Smooth muscle cell of trachea (primary cell): ENCODE results near the gene PERCC1. TPM values are rescaled to one million over a fixed set of nuclear protein-coding genes. Genes with fewer than 3 reads are reported as not detected.

Experiments used
- total RNA-seq: library from RNA; depleted of rRNA; stranded (reverse); fragments of >200 nt; gene quantifications from 2 replicates; pipeline ENCODE4 v1.2.1, GENCODE V29; 2014

PERCC1 gene
- total RNA-seq, result 0.17 TPM in 1 of 2 replicates, not detected in the other

DNA sequence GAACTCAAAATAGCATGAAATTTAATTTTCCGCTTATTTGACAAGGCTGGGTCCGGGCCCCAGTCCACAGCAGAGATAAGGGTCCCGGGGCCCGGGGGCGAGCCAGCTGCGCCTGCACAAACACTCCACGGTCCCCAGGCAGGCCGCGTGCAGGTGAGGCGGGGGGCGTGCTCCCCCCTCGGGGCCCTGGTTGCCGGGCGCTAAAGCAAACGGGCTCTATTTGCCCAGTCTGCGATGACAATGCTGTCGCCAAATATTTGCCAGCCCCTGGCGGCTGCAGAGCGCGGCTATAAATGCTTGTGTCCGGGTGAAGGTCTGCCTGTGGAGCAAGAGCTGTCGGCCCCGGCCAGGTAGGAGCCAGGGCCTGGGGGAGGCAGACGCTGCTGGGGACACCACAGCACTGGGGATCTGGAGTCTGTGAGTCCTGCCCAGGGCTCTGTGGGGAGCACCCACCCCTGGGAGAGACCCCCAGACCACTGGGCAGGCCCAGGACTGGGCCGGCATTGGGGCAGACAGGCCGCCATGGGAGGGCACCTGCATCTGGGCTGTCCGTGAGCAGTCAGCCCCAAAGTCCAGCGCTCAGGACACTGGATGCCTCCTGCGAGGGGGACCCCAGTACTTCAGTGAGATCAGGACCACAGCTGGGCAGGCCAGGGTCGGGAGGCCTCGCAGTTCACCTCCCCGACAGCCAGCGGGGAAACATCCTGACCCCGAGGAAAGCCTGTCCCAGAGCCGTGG is at the start of gene PERCC1:
TSS of gene PERCC1 (plus strand) at position 320 of the 738 bp plus-strand sequence. CDS start 1,516 bp downstream, outside the sequence.

DNA sequence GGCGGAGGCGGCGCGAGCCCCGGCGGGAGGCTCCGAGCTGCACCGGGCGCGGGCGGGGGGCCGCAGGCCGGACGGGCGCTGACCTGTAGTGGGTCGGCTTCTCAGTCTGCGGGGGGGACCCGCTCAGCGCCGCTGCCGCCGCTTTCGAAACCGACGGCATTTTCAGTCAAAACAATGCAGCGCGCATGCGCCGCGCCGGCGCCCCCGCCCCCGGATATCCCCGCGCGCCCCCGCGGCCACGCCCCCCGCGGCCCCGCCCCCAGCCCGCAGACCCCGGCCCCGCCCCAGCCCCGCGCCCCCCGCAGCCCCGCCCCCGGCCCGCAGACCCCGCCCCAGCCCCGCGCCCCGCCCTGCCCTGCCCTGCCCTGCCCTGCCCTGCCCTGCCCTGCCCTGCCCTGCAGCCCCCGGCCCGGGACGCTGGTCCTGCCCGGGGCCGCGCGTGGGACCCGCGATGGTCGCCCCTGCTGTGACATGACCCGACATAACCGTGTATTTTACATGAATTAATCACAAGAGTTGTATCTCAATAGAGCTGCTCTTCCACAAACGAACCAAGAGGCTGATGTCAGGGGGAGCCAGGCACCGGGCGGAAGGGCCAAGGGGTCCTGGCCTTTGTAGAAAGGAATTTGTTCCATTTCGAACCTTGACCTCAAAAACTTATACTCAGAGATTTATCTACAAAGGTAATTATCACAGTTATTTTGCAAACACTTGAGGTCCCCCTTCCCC is 16.2 kb upstream of the PERCC1 start, which contains the start of gene UNKL:
TSS of gene UNKL (minus strand) at position 173 of the 729 bp plus-strand sequence. CDS start at position 160, 13 bp downstream.

DNA sequence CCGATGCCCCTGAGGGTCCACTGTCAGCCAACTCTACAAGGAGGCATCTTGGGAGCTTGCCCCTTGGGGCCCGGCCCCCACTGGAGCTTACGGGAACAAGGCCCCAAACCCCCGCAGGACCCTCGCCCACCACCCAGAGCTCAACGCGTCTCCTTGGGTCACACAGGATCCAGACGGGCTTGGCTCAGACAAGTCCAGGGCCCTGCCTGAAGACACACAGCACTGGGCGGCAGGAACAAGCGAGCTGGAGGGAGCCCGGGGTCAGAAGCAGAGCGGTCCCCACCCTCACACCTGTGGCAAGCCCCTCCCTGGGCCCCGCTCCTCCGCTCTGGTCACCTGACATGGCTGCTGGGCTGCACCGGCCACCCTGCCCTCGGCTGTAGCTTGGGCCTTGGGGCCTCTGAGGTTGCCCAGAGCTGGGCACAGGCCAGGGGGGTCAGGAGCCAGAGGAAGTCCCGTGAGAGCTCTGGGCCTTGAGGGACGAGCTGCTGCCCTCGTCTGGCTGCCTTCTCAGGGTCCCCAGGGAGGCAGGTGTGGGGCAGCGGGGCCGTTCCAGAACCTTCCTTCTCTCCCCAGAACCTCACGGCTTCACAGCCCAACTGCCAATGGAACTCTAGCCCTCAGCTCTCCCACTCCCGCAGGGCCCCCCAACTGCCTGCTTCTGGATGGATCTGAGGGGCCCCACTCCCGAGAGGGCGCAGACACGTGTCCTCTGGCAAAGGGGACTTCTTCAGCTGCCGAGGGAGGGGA is 13.3 kb downstream of the PERCC1 start, which contains the start of gene CCDC154:
TSS of gene CCDC154 (minus strand) at position 577 of the 750 bp plus-strand sequence. CDS start at position 343, 234 bp downstream.

DNA sequence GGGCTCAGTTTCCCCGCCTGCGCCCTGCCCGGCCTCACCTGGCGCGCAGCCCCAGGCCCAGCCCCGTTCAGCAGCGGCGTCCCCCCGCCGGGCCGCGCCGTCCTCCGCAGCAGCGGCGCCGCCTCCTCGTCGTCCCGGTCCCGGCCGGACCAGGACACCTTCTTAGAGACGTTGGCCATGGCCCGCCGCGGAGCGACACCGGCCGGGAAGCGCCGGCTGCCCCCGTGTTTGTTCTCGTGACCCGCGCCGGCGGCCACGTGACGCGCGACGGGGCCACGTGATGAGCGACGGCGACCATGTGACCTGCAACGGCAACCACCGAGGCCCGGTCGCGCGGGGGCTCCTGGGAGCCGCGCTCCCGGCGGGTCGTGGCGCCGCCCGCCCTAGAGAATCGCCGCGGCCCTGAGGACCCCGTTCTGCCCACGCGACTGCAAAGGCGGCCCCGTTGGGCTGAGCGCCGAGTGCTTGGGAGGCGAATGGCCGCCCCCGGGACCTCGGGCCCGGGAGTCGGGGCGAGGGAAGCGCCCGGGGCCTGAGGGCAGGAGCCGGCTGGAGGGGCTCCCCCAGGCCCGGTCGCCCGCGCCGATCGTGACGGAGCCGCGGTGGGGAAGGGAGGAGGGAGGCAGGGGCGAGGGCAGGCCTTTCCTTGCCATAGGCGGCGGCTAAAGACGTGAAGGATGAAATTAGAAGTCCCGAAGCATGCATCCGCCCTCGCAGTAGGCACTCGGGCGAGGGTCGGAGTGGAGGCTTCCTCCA is 44.1 kb downstream of the PERCC1 start, which contains the start of gene CLCN7:
TSS of gene CLCN7 (minus strand) at position 233 of the 756 bp plus-strand sequence. CDS start at position 179, 54 bp downstream.

Other genes with a start within 250 kb of the PERCC1 start
- gene TPSG1, start 205.8 kb upstream of the PERCC1 start, total RNA-seq, result not detected in 2 replicates
- gene TPSB2, start 200.9 kb upstream of the PERCC1 start, total RNA-seq, result not detected in 2 replicates
- gene TPSAB1, start 190.4 kb upstream of the PERCC1 start, total RNA-seq, result not detected in 2 replicates
- not detected in 2 replicates for gene TPSD1, start 175.0 kb upstream of the PERCC1 start, total RNA-seq
- gene UBE2I, start 121.4 kb upstream of the PERCC1 start, total RNA-seq, result 54.7 and 83.8 TPM in 2 replicates
- gene BAIAP3, start 97.4 kb upstream of the PERCC1 start, total RNA-seq, result 1.5 and 1.9 TPM in 2 replicates
- gene TSR3, start 79.2 kb upstream of the PERCC1 start, total RNA-seq, result 91.6 and 98.8 TPM in 2 replicates
- gene GNPTG, start 79.1 kb upstream of the PERCC1 start, total RNA-seq, result 43.3 and 81.2 TPM in 2 replicates
- gene UNKL, start 16.4 kb upstream of the PERCC1 start, total RNA-seq, result 11.2 and 12.1 TPM in 2 replicates
- gene UQCC4, start 10.3 kb upstream of the PERCC1 start, total RNA-seq, result 8.6 and 12.8 TPM in 2 replicates
- gene CCDC154, start 13.5 kb downstream of the PERCC1 start, total RNA-seq, result 0.29 and 0.66 TPM in 2 replicates
- gene CLCN7, start 44.0 kb downstream of the PERCC1 start, total RNA-seq, result 71.4 and 169 TPM in 2 replicates
- gene PTX4, start 57.9 kb downstream of the PERCC1 start, total RNA-seq, result 0.29 TPM in 1 of 2 replicates, not detected in the other
- gene TELO2, start 62.3 kb downstream of the PERCC1 start, total RNA-seq, result 16.5 and 23.3 TPM in 2 replicates
- 9.0 and 10.1 TPM in 2 replicates for gene TMEM204, start 102.6 kb downstream of the PERCC1 start, total RNA-seq
- gene IFT140, start 181.0 kb downstream of the PERCC1 start, total RNA-seq, result 32.1 and 55.1 TPM in 2 replicates
- 8.6 and 8.8 TPM in 2 replicates for gene CRAMP1, start 181.3 kb downstream of the PERCC1 start, total RNA-seq
- gene JPT2, start 247.2 kb downstream of the PERCC1 start, total RNA-seq, result 32.7 and 50.9 TPM in 2 replicates